Uterus (tissue), 4 donors: Measurements from ENCODE around the gene ADD2. TPM values are rescaled to one million over a fixed set of nuclear protein-coding genes. Genes with fewer than 3 reads are reported as not detected.

Experiments
- DNase-seq, 2 donors: peaks; one replicate each; pipeline ENCODE4 v3.0.0-alpha.2; 2019 to 2020
- H3K27ac ChIP-seq, 2 donors: fragments of 200-600 bp; sonication (generic); 1 replicate in 1 of 2; 2 replicates in 1 of 2; pipeline ENCODE4 v1.5.1; 2016 to 2018
- H3K27me3 ChIP-seq, 2 donors: fragments of 200-600 bp; sonication (generic); one replicate each; pipeline ENCODE4 v1.5.1; 2018 to 2019; ENCODE audit warnings: control low read depth in 1 of 2
- H3K36me3 ChIP-seq, 2 donors: fragments of 200-600 bp; sonication (generic); one replicate each; pipeline ENCODE4 v1.5.1; 2019; ENCODE audit warnings: control low read depth in 1 of 2
- H3K4me1 ChIP-seq, 2 donors: fragments of 200-600 bp; sonication (generic); one replicate each; pipeline ENCODE4 v1.5.1; 2018 to 2019; ENCODE audit warnings: control low read depth in 1 of 2
- H3K4me3 ChIP-seq, 2 donors: fragments of 200-600 bp; sonication (generic); 1 replicate in 1 of 2; 2 replicates in 1 of 2; pipeline ENCODE4 v1.5.1; 2018 to 2019; ENCODE audit warnings: mild to moderate bottlenecking in 1 of 2
- H3K9me3 ChIP-seq, 2 donors: fragments of 200-600 bp; sonication (generic); one replicate each; pipeline ENCODE4 v1.5.1; 2019; ENCODE audit warnings: control low read depth in 1 of 2
- POLR2A ChIP-seq, 2 donors: fragments of 450-650 bp; IDR thresholded peaks; one replicate each; pipeline ENCODE4 v1.6.1; 2016; ENCODE audit warnings: antibody characterized with exemption in 2 of 2, mild to moderate bottlenecking in 1 of 2, moderate library complexity in 1 of 2
- intact Hi-C: fragments of 100-400 bp; cut with DNase I; formaldehyde crosslinking; loops from one replicate; pipeline ENCODE4 v1.15.1; 2023; ENCODE audit warnings: low total_unique reads
- total RNA-seq, 4 donors: library from RNA; depleted of rRNA in 3 of 4; stranded (reverse); fragments of >200 nt in 3 of 4; gene quantifications; one replicate each; pipeline versions ENCODE4 v1.1.0 to v1.2.4, GENCODE V29; 2014 to 2023
- TF ChIP-seq, protein P1 (sequence below), 4 experiments: fragments of 200-600 bp in 2 of 4; fragments of 450-650 bp in 2 of 4; sonication (generic) in 2 of 4; IDR thresholded peaks; one replicate each; pipeline ENCODE4 v1.5.1; 2016 to 2019; ENCODE audit warnings: antibody characterized with exemption in 4 of 4, mild to moderate bottlenecking in 2 of 4, moderate library complexity in 1 of 4
- donor health status: DM: yes; HTN: yes; CAD: no.

ADD2 gene
- total RNA-seq, 4 donors from 2014 or later = 0.51 to 5.2 (median 2.6) TPM

DNA sequence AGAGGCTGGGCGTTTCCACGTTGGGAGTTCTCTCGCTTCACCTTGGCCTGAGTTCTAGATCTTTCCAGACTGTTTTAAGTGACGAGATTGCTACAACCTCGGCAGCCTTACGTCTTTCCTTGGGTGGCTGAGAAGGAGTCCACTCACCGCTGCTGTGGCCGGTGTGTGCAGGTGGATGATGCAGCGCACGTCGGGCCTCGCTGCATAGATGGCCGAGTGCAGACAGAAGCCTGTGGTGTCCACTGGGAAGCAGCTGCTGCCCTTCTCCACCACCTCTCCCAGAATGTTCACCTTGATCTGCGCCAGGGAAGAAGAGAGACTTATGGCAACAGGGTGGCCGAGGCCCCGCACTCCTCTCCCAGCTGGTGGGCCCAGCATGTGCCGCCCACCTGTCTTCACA is 75.7 kb downstream of the ADD2 start:
- no peak for DNase-seq
- Histone ChIP-seq H3K4me1 (no peaks in the 10 kb centered on the region), H3K27ac (no peak overlapping the region), H3K9me3 (no peaks in the 10 kb centered on the region), H3K36me3 (no peaks in the 10 kb centered on the region), H3K4me3 (no peak overlapping the region), H3K27me3 (no peaks in the 10 kb centered on the region)
- TF ChIP-seq, protein P1, sequence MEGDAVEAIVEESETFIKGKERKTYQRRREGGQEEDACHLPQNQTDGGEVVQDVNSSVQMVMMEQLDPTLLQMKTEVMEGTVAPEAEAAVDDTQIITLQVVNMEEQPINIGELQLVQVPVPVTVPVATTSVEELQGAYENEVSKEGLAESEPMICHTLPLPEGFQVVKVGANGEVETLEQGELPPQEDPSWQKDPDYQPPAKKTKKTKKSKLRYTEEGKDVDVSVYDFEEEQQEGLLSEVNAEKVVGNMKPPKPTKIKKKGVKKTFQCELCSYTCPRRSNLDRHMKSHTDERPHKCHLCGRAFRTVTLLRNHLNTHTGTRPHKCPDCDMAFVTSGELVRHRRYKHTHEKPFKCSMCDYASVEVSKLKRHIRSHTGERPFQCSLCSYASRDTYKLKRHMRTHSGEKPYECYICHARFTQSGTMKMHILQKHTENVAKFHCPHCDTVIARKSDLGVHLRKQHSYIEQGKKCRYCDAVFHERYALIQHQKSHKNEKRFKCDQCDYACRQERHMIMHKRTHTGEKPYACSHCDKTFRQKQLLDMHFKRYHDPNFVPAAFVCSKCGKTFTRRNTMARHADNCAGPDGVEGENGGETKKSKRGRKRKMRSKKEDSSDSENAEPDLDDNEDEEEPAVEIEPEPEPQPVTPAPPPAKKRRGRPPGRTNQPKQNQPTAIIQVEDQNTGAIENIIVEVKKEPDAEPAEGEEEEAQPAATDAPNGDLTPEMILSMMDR (IDR thresholded peaks at IDR 0.05) = no peak
- no peak for TF ChIP-seq POLR2A (IDR thresholded peaks at IDR 0.05)
- intact Hi-C loops = no loop called here

DNA sequence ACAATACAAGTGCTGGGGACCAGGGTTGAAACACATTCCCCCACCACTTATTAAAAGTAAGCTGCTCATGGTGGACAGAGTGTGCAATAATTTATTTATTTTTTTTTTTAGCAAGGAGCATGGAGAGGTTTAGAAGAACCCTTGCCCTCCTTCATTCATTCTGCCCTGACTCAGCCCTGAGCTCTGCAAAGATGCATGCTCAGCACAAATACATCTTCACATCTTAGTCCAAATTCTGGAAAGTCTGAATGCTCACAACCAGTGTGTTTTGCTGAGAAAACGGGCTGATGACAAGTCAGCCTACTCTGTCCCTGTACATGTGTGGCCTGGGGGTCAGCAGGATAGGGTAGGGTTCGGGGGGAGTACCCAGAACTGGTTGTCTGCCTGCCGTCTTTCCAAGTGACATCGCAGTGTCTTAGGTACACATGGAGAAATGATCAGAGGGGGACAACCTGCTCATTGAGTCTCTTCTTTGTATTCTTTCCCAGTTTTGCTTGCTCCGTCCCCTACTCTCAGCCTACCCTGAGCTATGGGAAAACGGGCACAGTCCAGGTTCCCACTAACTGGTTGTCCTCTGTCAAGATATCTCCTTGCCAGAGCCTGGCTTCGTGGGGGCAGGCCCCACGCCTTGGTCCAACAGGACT is 76.4 kb downstream of the ADD2 start:
- H3K4me3 ChIP-seq = no peak overlapping the region
- H3K36me3 ChIP-seq = no peaks in the 10 kb centered on the region
- H3K4me1 ChIP-seq = no peaks in the 10 kb centered on the region
- H3K27ac ChIP-seq = no peak overlapping the region
- no peak for DNase-seq
- no peaks in the 10 kb centered on the region for H3K27me3 ChIP-seq
- intact Hi-C loops = no loop called here
- no peaks in the 10 kb centered on the region for H3K9me3 ChIP-seq
- TF ChIP-seq, protein P1 (IDR thresholded peaks at IDR 0.05) = no peak
- no peak for TF ChIP-seq POLR2A (IDR thresholded peaks at IDR 0.05)

DNA sequence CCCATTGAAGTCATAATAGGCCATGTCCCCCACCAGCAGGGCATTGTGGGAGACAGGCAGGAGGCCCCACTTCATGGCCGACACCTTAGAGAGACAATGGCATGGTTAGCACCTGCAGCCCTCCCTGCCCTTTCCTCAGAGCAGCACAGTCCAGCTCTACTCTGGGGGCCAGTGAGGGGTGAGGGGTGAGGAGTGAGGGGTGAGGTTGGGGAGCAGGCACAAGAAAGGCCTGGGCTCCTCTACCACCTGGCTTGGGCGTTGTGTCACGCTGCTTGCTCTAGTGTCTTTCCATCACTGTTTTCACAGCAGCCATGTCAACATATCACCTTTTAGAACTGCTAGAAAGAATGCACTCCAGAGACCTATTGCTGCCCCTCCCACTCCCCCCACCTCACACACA is 77.2 kb downstream of the ADD2 start:
- Histone ChIP-seq H3K4me3 (no peak overlapping the region), H3K36me3 (no peaks in the 10 kb centered on the region), H3K27me3 (no peaks in the 10 kb centered on the region), H3K4me1 (no peaks in the 10 kb centered on the region), H3K27ac (no peak overlapping the region), H3K9me3 (no peaks in the 10 kb centered on the region)
- intact Hi-C loops = no loop called here
- no peak for TF ChIP-seq POLR2A (IDR thresholded peaks at IDR 0.05)
- TF ChIP-seq, protein P1 (IDR thresholded peaks at IDR 0.05) = no peak
- DNase-seq = no peak

DNA sequence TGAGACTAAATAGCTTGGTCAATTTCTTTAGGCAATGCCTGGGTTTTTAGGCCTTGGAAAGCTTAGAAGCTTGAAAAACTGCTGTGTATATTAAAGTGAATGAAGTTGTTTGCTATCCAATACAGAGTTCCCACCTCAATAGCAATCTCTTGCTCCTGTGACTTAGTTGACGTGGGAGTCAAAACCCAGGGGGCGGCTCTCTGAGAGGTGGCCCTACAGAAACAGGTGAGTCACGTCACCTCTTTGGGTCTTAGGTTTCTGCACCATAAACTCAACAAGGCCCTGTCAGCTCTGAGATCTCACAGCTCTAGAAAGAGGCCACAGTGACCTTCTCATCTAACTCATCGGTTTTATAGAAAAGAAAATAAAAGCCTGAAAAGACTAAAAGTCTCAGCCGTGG is 79.6 kb downstream of the ADD2 start:
- no peaks in the 10 kb centered on the region for H3K27me3 ChIP-seq
- DNase-seq = no peak
- intact Hi-C loops = no loop called here
- H3K9me3 ChIP-seq = no peaks in the 10 kb centered on the region
- H3K4me3 ChIP-seq = no peak overlapping the region
- TF ChIP-seq, protein P1 (IDR thresholded peaks at IDR 0.05) = no peak
- TF ChIP-seq POLR2A (IDR thresholded peaks at IDR 0.05) = no peak
- no peaks in the 10 kb centered on the region for H3K36me3 ChIP-seq
- H3K4me1 ChIP-seq = no peaks in the 10 kb centered on the region
- no peak overlapping the region for H3K27ac ChIP-seq

DNA sequence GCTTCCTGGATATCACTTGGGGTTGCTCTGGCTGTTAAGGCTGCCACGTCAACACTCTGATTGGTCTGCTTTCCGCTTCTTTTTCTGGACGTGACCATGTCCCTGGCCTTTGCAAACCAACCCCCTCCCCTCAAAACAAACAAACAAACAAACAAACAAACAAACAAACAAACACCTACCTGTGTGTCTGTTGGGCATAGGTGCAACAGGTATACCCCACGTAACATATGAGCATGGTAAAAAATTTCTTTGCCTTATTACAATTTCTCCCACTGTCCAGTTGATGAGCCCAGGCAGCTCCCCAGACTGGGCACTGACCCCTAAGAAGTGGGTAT is 80.6 kb downstream of the ADD2 start:
- H3K27me3 ChIP-seq = no peaks in the 10 kb centered on the region
- intact Hi-C loops = no loop called here
- no peak for DNase-seq

More for the DNA sequence above, 80.6 kb downstream of the ADD2 start:
- H3K4me3 ChIP-seq = no peak overlapping the region
- H3K27ac ChIP-seq = no peak overlapping the region
- no peaks in the 10 kb centered on the region for H3K36me3 ChIP-seq
- no peaks in the 10 kb centered on the region for H3K9me3 ChIP-seq
- no peaks in the 10 kb centered on the region for H3K4me1 ChIP-seq
- no peak for TF ChIP-seq POLR2A (IDR thresholded peaks at IDR 0.05)
- TF ChIP-seq, protein P1 (IDR thresholded peaks at IDR 0.05) = no peak
